HG03064 (cell line): Measurements from ENCODE around the gene DDAH2.

Source experiments
- ATAC-seq: cut with Tn5 transposase; IDR thresholded peaks from one replicate; pipeline ENCODE4 v1.9.1; 2021; ENCODE audit warnings: low read depth; ENCODE audit not compliant: unreplicated experiment

The DDAH2 gene

DNA sequence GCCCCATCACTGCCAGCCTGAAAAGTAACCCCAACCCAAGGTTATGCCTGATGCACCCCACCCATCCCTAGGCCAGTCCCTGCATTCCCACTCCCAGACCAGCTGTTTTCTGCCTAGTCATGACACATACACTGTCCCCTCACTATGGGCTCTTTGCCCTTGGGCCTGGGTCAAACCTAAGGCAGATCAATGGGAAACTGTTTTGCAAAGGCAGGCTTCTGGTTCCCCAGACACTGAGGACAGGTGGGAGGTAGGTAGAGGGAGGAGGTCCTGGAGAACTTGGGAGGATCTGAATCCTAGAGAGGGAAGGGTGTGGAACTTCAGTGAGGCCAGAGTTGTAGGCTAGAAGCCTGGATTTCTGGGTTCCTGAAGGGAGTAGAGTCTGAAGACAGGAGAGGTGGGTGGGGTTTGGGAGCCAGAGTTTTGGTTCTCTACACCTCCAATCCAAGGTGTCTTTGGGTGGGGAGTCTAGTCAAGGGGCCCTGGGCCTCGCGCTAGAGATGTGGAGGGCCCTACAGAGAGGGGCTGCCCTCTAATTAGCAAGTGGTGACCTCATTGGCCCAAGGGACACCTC, 5.2 kb upstream of the DDAH2 start:
- no peak for ATAC-seq

DNA sequence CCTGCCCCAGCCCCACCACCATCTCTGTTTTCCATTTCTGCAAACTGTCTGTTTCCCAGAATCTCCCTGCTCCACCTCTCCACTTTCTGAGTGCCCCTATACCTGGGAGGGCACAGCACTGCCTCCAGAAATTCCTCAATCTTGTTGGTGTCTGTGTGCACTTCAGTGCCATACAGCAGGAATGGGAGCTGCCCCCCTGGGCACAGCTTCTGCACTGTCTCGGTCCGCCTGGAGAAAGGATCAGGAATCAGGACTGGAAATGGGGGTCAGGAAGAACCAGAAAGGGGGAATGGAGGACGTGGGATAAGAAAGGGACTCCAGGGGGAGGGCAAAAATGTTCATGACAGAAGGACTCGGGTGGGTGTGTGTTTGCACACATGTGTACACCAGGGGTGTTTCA, 4.6 kb upstream of the DDAH2 start:
- no peak for ATAC-seq

DNA sequence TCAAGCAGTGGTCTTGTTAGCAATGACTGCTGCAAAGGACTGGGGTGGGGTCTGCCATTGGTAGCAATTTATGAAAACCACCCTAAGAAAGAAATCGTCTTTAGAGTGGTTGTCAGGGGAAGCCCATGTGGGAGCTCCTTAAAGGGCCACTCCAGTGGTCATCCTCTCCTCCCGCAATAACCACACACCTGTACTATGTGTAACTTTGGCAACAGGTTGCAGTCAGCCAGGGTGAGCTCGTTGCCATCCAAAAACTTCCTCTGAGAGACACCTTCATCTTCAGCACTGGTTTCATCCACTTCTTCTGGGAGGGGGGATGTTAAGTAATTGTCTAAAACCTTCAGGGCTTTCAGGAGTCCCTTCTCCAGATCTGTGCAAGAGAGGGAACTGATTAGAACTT, 2.9 kb upstream of the DDAH2 start:
- ATAC-seq, result no peak

DNA sequence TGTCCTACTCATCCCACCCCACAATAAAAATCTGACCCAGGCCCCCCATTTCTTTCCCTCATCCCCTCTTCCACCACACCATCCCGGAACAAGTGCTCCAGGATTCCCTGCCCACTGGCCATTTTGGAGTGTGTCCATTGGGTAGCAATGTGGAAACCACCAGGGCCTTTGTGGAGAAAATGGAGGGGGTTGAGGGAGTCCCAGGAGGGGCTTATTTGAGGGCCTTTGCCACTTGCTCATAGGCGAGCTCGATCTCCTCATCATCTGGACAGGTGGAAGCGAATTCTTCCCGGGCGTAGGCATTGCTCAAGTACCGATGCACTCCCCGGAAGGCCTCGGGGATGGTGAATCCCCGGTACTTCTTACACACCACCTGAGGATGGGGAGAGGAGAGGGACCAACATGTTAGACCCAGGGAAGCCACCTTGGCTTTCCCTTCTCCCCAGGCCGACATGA, 1.6 kb upstream of the DDAH2 start:
- ATAC-seq, result no peak

DNA sequence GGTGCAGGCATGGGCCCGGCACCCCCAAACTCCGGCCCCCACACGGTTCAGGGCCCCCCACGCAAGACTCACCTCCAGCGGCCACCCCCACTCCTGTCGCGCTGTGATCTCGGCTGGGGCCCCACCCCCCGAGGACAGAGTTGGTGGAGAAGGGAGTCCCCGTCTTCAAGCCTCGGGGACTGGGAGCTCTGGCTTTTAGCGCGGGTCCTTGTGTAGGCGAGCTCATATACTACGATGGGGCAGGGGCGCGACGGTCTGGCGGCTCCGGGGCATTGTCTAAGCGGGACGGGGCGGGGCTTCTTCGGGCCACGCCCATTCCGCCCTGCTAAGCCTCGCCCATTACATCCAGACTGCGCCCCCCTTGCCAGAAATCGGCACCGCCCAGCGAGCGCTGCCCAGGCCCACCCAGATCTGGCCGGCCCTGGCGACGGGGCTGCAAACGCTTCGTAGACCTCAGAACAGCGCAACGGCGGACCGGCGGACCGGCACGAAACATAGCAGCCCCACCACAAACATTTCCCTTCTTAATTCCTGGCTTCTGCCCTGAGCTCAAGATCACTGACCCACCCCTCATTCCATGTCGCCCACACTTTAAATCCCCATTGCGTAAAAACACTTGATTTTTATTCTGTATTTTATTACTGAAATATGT, 1.0 kb upstream of the DDAH2 start:
- ATAC-seq, result no peak

DNA sequence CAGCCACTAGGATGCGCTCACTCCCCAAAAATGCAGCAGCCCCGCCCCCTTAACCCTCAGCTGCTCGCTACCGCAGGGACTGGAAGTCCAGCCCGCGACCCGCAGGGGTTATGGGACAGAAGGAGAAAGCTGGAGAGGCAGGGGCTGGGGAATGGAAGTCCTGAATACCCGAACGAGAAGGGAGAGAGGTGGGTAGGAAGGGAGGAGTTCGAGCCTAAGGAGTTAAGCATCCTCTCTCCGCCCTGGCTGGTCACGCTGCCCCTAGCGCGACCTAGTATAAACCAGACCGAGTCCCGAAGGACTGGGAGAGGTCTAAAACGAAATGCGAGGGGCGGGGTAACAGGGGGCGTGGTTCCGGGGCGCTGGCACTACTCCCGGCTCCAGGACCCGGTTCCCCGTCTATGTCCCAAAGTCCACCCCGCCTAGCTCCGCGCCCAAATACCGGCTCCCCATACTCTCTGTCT, 448 bp upstream of the DDAH2 start:
- no peak for ATAC-seq

DNA sequence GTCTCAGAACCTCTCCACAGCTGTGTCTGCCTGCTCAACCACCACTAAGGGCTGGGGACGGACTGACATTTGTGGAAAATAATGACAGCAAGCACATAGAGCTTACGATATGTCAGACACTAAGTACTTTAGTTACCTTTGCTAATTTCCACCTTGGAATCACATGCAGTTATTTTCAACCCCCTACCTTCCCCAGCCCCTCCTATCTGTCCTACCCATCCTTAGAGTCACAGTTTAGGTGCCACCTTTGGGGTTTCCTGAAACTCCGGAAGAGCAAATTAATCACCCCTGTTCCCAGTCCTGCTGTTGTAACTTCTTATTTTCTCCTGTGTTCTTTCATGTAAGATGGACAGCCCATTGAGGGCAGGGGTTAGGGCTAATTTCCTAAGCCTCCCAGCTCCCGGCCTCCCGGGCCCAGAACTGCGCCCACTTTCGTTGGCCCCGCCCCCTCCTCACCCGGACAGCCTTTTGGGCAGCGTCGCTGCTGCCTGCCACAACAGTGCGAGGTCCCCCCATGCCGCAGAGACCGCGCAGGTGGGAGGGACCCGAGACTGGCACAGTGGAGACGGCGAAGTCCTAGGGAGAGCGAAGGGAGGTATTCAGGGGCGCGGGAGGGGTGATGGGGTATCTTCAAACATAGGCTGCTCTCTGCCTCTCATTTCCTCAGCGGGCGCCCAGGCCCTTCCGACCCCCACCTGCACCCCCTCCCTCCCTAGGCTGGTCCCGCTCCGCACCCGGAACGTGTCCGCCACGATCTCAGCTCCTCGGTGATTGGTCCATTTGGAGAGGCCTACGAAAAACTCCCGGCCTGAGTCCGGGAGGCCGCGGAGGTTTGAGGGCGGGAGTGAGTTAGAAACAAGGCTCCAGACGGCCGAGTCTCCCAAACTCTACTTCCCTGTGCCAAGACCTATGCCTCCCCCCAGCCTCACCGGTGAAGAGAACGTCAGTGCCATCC, 1.1 kb downstream of the DDAH2 start:
- no peak for ATAC-seq

DNA sequence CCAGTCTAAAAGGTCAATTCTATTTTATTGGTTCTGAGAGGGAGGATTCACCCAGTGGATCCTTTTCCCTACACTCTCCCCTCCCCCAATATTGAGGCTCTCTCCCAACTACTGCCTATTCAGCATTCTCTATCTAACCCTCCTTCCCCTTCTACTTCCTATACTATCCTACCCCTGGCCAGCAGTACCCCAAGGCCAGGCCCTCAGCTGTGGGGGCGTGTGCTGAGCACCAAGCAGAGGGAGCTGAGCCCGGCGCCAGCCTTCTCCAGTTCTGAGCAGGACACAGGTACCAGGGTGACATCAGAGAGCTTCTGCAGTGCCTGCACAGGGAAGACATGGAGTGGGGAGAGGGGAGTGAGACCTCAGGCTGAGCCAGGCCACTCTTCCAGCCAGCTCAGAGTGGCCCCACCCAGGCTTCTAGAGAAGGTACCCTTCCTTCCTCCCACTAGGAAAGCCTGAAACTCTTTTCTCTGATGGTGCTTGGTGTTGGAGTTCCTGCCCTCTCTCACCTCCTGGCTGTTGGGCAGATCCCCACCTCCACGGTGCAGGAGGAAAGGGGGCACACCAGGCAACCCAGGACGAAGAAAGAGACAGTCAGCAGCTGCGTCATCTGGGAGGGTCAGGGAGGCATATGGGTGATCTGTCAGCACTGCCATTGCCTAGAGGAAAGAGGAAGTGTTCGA, 1.9 kb downstream of the DDAH2 start:
- no peak for ATAC-seq

DNA sequence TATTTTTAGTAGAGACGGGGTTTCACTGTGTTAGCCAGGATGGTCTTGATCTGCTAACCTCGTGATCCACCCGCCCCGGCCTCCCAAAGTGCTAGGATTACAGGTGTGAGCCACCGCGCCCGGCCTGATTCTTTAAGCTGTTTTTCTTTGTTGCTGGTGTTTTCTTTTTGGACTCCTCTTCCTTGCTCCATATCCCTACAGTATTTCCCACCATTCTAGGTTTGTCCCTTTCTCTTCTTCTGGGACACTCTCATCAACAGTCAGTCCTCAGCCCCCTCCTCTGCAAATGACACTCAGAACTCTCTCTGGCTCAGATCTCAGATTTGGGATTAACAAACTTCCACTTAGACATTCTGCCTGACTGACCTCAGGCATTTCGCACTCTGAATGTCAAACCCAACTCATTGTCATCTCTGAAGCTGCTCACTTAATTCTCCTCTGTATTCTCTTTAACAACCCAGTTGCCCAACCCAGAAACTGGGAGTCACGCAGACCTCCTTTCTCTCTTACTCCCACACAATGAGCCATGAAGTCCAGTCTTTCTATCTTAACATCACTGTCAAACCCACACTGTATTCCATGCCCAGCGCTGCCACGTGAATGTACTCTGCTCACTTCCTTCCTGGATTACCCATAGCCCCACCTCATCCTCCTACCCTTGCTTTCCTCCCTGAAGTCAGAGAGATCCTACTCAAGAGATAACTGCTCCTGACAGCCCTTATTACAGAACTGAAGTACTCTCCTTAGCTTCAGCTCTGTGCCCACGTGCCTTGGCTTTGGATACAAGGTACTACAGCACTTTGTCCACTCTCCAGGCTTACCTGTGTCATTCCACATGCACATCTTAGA, 3.4 kb downstream of the DDAH2 start:
- no peak for ATAC-seq

DNA sequence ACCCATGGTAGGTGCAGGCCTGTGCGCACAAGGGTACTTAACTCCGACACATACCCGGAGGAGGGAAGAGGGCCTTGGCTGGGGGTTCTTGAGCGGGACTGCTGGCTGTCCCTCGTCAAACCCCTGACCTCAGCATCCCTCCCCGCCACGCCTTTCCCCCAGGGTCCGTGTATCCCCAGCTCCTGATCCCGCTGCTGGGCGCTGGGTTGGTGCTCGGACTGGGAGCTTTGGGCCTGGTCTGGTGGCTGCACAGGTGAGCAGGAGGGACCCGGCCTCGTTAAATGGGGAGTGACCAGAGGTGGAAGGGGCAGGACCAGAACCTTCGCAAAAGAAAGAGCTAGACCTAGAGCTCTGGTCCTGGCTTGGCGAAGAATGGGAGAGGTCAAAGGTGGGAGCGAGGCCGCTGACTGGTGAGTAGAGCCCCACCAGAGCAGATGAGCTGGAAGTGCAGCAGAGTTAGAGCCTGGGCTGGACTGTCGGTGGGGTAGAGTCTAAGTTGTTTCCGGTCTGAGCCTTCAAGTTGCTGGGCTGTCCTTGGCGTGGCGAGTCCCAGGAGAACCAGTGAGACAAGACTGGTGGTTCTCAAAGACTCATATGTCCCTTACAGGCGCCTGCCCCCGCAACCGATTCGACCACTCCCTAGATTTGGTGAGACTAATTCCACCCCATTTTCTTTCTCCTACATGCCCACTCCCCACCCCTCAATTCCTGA, 5.0 kb downstream of the DDAH2 start:
- no peak for ATAC-seq

DNA sequence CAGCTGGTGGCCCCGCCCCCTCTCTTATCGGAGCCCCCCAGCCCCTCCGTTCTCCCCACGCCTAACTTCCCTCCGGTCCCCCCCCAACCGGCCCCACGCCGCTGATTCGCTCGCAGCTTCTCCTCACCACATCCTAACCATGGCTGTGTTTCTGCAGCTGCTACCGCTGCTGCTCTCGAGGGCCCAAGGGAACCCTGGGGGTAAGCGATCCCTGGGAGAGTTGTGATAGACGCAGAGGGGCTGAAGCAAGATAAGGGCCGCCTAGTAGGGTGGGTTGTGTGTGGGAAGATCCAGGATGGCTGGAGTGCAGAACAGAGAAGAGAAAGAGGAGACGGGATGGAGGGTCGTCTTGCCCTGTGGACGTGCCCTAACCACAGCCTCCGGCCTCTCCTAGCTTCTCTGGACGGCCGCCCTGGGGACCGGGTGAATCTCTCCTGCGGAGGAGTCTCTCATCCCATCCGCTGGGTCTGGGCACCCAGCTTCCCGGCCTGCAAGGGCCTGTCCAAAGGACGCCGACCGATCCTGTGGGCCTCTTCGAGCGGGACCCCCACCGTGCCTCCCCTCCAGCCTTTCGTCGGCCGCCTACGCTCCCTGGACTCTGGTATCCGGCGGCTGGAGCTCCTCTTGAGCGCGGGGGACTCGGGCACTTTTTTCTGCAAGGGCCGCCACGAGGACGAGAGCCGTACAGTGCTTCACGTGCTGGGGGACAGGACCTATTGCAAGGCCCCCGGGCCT, 5.7 kb downstream of the DDAH2 start, which contains the start of gene MPIG6B:
MPIG6B (plus strand) TSS at position 129 of the 735 bp plus-strand sequence; CDS start at position 140, 11 bp downstream.
- ATAC-seq, result no peak

DNA sequence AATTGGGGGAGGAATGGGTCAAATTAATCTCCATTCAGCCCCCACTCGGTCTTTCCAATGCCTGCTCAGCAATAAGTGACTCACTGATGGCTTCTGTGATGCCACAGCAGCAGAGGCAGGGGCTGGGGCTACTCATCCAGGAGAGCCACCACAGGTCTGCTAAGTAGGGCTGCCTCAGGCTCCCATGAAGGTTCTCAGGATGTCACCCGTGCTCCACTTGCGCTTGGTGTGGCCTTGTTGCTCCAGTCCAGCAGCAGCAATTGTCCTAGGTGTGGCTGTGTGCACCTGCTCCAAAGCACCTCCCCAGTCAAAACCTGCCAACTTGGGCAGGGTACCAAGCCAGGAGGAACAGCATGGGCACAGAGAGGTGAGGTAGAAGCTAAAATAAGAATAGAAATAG, 6.9 kb downstream of the DDAH2 start:
- no peak for ATAC-seq

DNA sequence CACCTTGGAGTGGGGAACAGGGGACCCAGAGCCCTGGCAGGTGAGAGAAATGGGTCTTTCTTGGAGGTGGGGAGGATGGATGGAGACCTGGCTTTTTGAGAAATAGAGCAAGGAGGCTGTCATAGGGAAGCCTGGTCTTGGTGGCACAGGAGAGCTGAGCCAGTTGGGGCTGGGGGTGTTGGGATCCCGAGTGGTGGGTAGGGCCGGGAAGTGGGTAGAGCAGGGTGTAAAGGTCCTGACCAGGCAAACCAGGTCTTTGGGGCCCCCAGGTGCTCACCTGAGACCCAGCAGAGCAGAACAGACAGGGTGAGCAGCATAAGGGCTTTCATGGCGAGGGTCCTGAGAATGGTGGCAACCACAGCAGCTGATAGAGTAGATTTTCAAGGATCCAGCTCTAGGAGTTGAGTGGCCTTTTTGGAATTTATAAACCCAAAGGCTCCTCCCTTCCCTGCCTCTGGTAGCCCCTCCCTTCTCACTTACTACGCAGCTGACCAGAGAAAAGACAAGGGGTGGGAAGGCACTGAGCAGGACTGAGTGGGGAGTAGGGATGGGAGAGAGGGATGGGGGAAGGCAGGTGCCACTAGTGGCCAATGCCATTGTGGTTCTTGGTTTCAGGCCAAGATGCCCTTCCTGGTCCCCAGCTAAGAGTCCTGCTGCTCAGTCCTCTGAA, 7.6 kb downstream of the DDAH2 start, which contains the start of gene LY6G6C:
LY6G6C (minus strand) TSS at position 396 of the 670 bp plus-strand sequence; CDS start at position 329, 67 bp downstream.
- ATAC-seq, result no peak

DNA sequence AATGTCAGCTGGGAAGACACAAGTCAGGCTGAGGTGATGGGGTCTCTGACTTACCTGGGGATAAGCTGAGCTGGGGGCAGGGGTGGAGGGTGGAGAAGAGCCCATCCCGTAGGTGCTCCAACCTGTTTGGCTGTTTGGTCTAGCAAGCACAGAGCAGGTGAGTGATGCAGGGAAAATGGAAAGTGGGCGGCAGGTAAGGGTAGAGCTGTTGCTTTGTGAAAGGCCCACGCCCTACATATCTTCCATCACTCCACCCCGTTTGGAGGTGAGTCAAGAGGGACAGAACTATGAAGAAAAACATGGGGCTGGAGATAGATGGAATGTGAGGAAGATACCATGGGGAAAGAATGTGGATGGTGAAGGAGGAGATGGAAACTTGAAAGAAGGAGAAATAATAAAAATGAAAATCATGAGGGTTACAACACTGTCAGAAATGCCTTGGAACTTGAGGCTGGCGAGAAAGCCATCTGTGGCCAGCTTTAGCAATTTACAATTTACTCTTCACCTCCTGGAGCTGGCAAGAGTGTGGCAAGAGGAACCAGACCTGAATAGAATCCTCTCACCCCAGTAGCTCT, 8.8 kb downstream of the DDAH2 start:
- no peak for ATAC-seq

DNA sequence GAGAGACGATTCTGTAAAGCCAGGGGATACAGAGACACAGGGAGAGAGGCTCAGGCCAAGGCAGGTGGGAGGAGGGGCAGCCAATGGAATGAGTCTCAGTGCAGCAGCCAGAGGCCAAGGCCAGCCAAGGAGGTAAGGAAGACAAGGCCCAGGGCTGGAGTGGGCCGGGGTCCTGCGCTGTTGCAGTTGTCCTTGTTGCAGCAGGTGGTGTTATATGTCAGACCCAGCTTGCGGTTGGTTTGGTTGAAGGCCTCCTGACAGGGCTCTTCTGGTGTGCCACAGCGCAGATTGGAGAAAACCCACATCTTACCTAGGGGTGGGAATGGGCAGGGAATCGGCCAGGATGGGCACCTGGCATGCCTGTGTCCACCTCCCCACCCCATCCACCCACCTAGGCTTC, 10.1 kb downstream of the DDAH2 start:
- no peak for ATAC-seq

DNA sequence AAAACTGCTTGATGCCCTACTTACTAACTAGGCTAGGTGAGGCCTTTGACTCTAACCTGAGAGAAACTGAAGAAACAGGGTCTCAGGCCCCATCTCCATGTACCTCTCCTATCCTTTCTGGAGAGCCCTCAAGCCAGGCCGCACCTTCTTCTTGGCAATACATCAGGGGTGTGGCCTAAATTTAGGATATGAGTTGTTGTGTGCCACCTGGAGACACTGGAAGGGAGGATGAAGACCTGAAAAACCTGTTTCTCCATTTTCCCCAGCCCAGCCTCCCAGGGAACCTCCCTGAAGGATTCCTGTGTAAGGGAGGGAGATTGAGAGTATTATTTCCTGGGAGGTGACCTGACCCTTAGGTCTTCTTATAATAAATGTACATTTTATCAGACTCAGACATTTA, 10.8 kb downstream of the DDAH2 start:
- ATAC-seq, result no peak

DNA sequence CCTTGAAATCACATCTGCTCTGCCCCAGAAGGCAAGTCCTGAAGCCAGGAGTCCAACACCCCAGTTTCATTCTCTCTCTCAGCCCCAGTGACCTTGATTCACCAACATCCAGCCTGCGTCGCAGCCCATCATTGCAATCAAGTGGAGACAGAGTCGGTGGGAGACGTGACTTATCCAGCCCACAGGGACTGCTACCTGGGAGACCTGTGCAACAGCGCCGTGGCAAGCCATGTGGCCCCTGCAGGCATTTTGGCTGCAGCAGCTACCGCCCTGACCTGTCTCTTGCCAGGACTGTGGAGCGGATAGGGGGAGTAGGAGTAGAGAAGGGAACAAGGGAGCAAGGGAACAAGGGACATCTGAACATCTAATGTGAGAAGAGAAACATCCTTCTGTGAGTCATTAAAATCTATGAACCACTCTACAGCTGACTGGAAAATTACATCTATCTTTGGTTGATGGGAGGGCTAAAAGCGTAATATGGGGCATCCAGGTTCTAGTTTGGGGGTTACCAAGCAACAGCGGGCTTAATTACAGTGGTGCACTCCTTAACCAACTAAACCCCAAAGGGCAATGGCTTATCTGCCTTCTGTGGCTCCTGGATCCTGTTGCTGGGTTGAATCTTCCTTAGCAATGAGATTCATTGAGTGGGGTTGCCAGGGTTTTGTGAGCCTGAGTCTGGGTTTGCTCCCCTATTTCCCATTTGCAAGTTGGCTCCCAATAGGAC, 11.4 kb downstream of the DDAH2 start:
- ATAC-seq, result no peak
